ENCODE data around the gene PROSER2.

DNA sequence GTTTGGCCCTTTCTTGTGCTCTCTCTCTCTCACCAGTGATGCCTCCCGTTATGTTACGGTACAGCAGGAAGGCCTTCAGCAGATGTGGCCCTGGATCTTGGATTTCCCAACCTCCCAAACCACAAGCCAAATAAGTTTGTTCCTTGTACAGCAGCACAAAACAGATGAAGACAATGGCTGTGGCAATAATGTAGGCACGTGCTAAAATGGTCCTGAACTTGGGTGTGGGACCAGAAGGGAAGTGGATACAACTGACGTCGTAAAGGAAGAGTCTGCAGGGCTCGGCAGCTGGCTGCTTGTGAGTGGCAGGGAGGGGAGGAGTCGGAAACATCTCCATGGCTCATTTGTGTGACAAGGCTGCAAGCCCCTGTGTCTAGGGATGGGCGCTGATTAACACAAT is 26.8 kb downstream of the PROSER2 start:
- TF ChIP-seq, protein P1, sequence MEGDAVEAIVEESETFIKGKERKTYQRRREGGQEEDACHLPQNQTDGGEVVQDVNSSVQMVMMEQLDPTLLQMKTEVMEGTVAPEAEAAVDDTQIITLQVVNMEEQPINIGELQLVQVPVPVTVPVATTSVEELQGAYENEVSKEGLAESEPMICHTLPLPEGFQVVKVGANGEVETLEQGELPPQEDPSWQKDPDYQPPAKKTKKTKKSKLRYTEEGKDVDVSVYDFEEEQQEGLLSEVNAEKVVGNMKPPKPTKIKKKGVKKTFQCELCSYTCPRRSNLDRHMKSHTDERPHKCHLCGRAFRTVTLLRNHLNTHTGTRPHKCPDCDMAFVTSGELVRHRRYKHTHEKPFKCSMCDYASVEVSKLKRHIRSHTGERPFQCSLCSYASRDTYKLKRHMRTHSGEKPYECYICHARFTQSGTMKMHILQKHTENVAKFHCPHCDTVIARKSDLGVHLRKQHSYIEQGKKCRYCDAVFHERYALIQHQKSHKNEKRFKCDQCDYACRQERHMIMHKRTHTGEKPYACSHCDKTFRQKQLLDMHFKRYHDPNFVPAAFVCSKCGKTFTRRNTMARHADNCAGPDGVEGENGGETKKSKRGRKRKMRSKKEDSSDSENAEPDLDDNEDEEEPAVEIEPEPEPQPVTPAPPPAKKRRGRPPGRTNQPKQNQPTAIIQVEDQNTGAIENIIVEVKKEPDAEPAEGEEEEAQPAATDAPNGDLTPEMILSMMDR (IDR thresholded peaks at IDR 0.05; ENCODE audit: low read length), result no peak
- TF ChIP-seq EZH2 (optimal IDR thresholded peaks at IDR 0.05; ENCODE audit: low read depth, low read length) (no peak), EZH2phosphoT487 (IDR thresholded peaks at IDR 0.05; ENCODE audit: low read length) (no peak)

Data from MM.1S (cell line).